Keratinocyte (primary cell): ENCODE measurements around the gene UGT2B28. TPM values are rescaled to one million over a fixed set of nuclear protein-coding genes. Genes with fewer than 3 reads are reported as not detected.

Source experiments
- DNase-seq: peaks from one replicate; pipeline ENCODE4 v3.0.0-alpha.2; 2011; ENCODE audit warnings: low read depth, missing footprints, low spot score
- FAIRE-seq: peaks from 2 replicates; lab custom pipeline; 2011; peaks lifted over from hg19 to GRCh38; lab: Jason Lieb, UNC
- H2AFZ ChIP-seq: 2 replicates; pipeline ENCODE4 v1.6.0; 2012; ENCODE audit warnings: low read length, control low read depth, inconsistent platforms; ENCODE audit not compliant: control insufficient read depth
- H3K27ac ChIP-seq: 2 replicates; pipeline ENCODE4 v1.5.1; 2011; ENCODE audit warnings: low read length; ENCODE audit not compliant: control insufficient read depth, insufficient read depth
- H3K27me3 ChIP-seq: 3 replicates; pipeline ENCODE4 v1.6.0; 2011; ENCODE audit warnings: low read length; ENCODE audit not compliant: control insufficient read depth, insufficient read depth; ENCODE audit errors: extremely low read depth
- H3K36me3 ChIP-seq, 2 experiments: 2 replicates in 1 of 2; 3 replicates in 1 of 2; pipeline ENCODE4 v1.5.1; 2011; ENCODE audit warnings: low read length in 2 of 2, mild to moderate bottlenecking in 1 of 2; ENCODE audit not compliant: control insufficient read depth in 2 of 2, insufficient read depth in 2 of 2; ENCODE audit errors: extremely low read depth in 1 of 2
- H3K4me1 ChIP-seq: 3 replicates; pipeline ENCODE4 v1.5.1; 2011; ENCODE audit warnings: low read length; ENCODE audit not compliant: control insufficient read depth, insufficient read depth; ENCODE audit errors: extremely low read depth
- H3K4me2 ChIP-seq: 3 replicates; pipeline ENCODE4 v1.6.0; 2011; ENCODE audit warnings: low read depth, low read length; ENCODE audit not compliant: control insufficient read depth, insufficient read depth; ENCODE audit errors: extremely low read depth
- H3K4me3 ChIP-seq, 3 experiments: fragments of 200-600 bp in 1 of 3; sonication (generic) in 1 of 3; 2 replicates in 2 of 3; 3 replicates in 1 of 3; pipeline ENCODE4 v1.5.1; 2011 to 2016; ENCODE audit warnings: low read length in 3 of 3, mild to moderate bottlenecking in 3 of 3, control low read depth in 2 of 3, inconsistent platforms in 1 of 3, low read depth in 1 of 3, mixed read lengths in 1 of 3, mixed run types in 1 of 3, moderate library complexity in 1 of 3; ENCODE audit not compliant: control insufficient read depth in 2 of 3, insufficient read depth in 2 of 3; ENCODE audit errors: extremely low read depth in 1 of 3
- H3K79me2 ChIP-seq: 2 replicates; pipeline ENCODE4 v1.6.0; 2012; ENCODE audit warnings: low read length; ENCODE audit not compliant: control insufficient read depth, insufficient read depth
- H3K9ac ChIP-seq: 3 replicates; pipeline ENCODE4 v1.6.0; 2011; ENCODE audit warnings: low read length; ENCODE audit not compliant: control insufficient read depth, insufficient read depth; ENCODE audit errors: extremely low read depth
- H3K9me1 ChIP-seq: 3 replicates; pipeline ENCODE4 v1.6.0; 2011; ENCODE audit warnings: low read length; ENCODE audit not compliant: control insufficient read depth, insufficient read depth; ENCODE audit errors: extremely low read depth
- H3K9me3 ChIP-seq: 2 replicates; pipeline ENCODE4 v1.5.1; 2012; ENCODE audit warnings: low read depth, low read length; ENCODE audit not compliant: control insufficient read depth
- H4K20me1 ChIP-seq: 3 replicates; pipeline ENCODE4 v1.6.0; 2011; ENCODE audit warnings: low read length; ENCODE audit not compliant: control insufficient read depth, insufficient read depth; ENCODE audit errors: extremely low read depth
- EZH2 ChIP-seq: IDR thresholded peaks from one replicate; pipeline ENCODE4 v1.6.1; 2012; ENCODE audit warnings: inconsistent platforms, mild to moderate bottlenecking, low read length, moderate library complexity
- dilution Hi-C: fragments of 300-500 bp; cut with MboI; formaldehyde crosslinking; loops from one replicate; pipeline ENCODE4 v1.7.0; 2020; ENCODE audit warnings: low sequenced_read_pairs; ENCODE audit not compliant: extremely low pct_ligation_motif_present
- polyA plus RNA-seq, 5 experiments: library from polyadenylated mRNA; depleted of rRNA in 3 of 5; stranded (reverse) in 3 of 5; stranded (forward) in 1 of 5; unstranded in 1 of 5; fragments of >200 nt; gene quantifications; 1 replicate in 1 of 5; 2 replicates in 3 of 5; 3 replicates in 1 of 5; pipeline versions ENCODE4 v1.2.1 to v1.2.3, GENCODE V29; 2011 to 2012; ENCODE audit warnings: missing spikeins in 2 of 5, low read depth in 1 of 5, low replicate concordance in 1 of 5
- TF ChIP-seq, protein P1 (sequence below), 3 experiments: IDR thresholded peaks in 1 of 3; conservative IDR thresholded peaks in 1 of 3; optimal IDR thresholded peaks in 1 of 3; 2 replicates in 2 of 3; 3 replicates in 1 of 3; pipeline versions ENCODE3 to v1.5.1; 2011; ENCODE audit warnings: low read length in 3 of 3, mild to moderate bottlenecking in 3 of 3, moderate library complexity in 2 of 3, control low read depth in 1 of 3, inconsistent platforms in 1 of 3; ENCODE audit not compliant: insufficient read depth in 2 of 3; ENCODE audit errors: extremely low read depth in 1 of 3

Gene UGT2B28
- polyA plus RNA-seq, 1 donor (not counting 4 experiments of a cell fraction or from before 2014, with no cell fraction given) = not detected

GRCh38 chr4:69321153-69321729 is 41.0 kb downstream of the UGT2B28 start:
- Histone ChIP-seq H3K36me3 (no peaks in the 10 kb centered on the region), H3K4me1 (peaks cover 2% of the 10 kb centered on the region), H3K4me2 (no peak overlapping the region), H3K27ac (no peak overlapping the region), H4K20me1 (no peaks in the 10 kb centered on the region), H3K27me3 (no peaks in the 10 kb centered on the region), H3K4me3 (no peak overlapping the region), H3K9me1 (no peaks in the 10 kb centered on the region), H2AFZ (no peak overlapping the region), H3K9ac (no peak overlapping the region), H3K9me3 (no peaks in the 10 kb centered on the region), H3K79me2 (no peaks in the 10 kb centered on the region)
- FAIRE-seq (no peak), DNase-seq (no peak)
- TF ChIP-seq, protein P1, sequence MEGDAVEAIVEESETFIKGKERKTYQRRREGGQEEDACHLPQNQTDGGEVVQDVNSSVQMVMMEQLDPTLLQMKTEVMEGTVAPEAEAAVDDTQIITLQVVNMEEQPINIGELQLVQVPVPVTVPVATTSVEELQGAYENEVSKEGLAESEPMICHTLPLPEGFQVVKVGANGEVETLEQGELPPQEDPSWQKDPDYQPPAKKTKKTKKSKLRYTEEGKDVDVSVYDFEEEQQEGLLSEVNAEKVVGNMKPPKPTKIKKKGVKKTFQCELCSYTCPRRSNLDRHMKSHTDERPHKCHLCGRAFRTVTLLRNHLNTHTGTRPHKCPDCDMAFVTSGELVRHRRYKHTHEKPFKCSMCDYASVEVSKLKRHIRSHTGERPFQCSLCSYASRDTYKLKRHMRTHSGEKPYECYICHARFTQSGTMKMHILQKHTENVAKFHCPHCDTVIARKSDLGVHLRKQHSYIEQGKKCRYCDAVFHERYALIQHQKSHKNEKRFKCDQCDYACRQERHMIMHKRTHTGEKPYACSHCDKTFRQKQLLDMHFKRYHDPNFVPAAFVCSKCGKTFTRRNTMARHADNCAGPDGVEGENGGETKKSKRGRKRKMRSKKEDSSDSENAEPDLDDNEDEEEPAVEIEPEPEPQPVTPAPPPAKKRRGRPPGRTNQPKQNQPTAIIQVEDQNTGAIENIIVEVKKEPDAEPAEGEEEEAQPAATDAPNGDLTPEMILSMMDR (optimal IDR thresholded peaks at IDR 0.05 in 1 of 3, IDR thresholded peaks at IDR 0.05 in 1 of 3, conservative IDR thresholded peaks at IDR 0.05 in 1 of 3; ENCODE audit: extremely low read depth in 1 of 3, insufficient read depth in 2 of 3, low read length in 3 of 3) = no peak
- no peak for TF ChIP-seq EZH2
- dilution Hi-C loops = no loop called here

- no peaks in the 10 kb centered on the region for H4K20me1 ChIP-seq
- no peak overlapping the region for H2AFZ ChIP-seq
- no peak overlapping the region for H3K9ac ChIP-seq
- FAIRE-seq (no peak), DNase-seq (no peak)
- H3K4me2 ChIP-seq = no peak overlapping the region
- dilution Hi-C loops = no loop called here
- H3K9me3 ChIP-seq = no peaks in the 10 kb centered on the region
- no peaks in the 10 kb centered on the region for H3K36me3 ChIP-seq
- no peaks in the 10 kb centered on the region for H3K79me2 ChIP-seq
- H3K27ac ChIP-seq = no peak overlapping the region
- H3K27me3 ChIP-seq = no peaks in the 10 kb centered on the region
- H3K4me1 ChIP-seq = peaks cover 2% of the 10 kb centered on the region
- no peaks in the 10 kb centered on the region for H3K9me1 ChIP-seq
- TF ChIP-seq, protein P1 (optimal IDR thresholded peaks at IDR 0.05 in 1 of 3, IDR thresholded peaks at IDR 0.05 in 1 of 3, conservative IDR thresholded peaks at IDR 0.05 in 1 of 3; ENCODE audit: extremely low read depth in 1 of 3, insufficient read depth in 2 of 3, low read length in 3 of 3) = no peak
- TF ChIP-seq EZH2 = no peak
- H3K4me3 ChIP-seq = no peak overlapping the region
These were observed 41.8 kb downstream of the UGT2B28 start for GRCh38 chr4:69322055-69322454.
